Tibial artery (tissue), 4 donors: ENCODE measurements around the gene THOC6.
"Not testable (repeated sequence)": the region's sequence is repeated elsewhere in the genome, so short reads cannot be mapped to it uniquely, and the experiment has no call there.

Experiments
- DNase-seq, 2 donors: peaks; one replicate each; pipeline ENCODE4 v3.0.0-alpha.2; 2019
- H3K27ac ChIP-seq, 2 donors: fragments of 200-600 bp; sonication (generic) in 1 of 2; 1 replicate in 1 of 2; 2 replicates in 1 of 2; pipeline ENCODE4 v1.5.1; 2018 to 2019; ENCODE audit warnings: mild to moderate bottlenecking in 1 of 2
- H3K27me3 ChIP-seq, 2 donors: fragments of 200-600 bp; sonication (generic) in 1 of 2; one replicate each; pipeline versions ENCODE4 v1.5.1 to v1.6.0; 2016 to 2019
- H3K36me3 ChIP-seq, 3 donors: fragments of 200-600 bp; sonication (generic) in 2 of 3; one replicate each; pipeline ENCODE4 v1.5.1; 2016 to 2019; ENCODE audit warnings: mild to moderate bottlenecking in 2 of 3
- H3K4me1 ChIP-seq, 4 donors: fragments of 200-600 bp; sonication (generic) in 2 of 4; 1 replicate in 3 of 4; 2 replicates in 1 of 4; pipeline ENCODE4 v1.5.1; 2016 to 2019
- H3K4me3 ChIP-seq, 2 donors: fragments of 200-600 bp; sonication (generic) in 1 of 2; 1 replicate in 1 of 2; 2 replicates in 1 of 2; pipeline ENCODE4 v1.5.1; 2018 to 2019; ENCODE audit warnings: mild to moderate bottlenecking in 2 of 2
- H3K9me3 ChIP-seq, 3 donors: fragments of 200-600 bp; sonication (generic) in 1 of 3; one replicate each; pipeline ENCODE4 v1.5.1; 2016 to 2019
- intact Hi-C: fragments of 100-400 bp; cut with DNase I; formaldehyde crosslinking; loops from one replicate; pipeline ENCODE4 v1.15.0; 2023; ENCODE audit warnings: low total_unique reads
- TF ChIP-seq, protein P1 (sequence below), 2 experiments: fragments of 200-600 bp in 1 of 2; fragments of 450-650 bp in 1 of 2; IDR thresholded peaks; one replicate each; pipeline ENCODE4 v1.5.1; 2017 to 2019; ENCODE audit warnings: antibody characterized with exemption in 2 of 2, mild to moderate bottlenecking in 1 of 2, moderate library complexity in 1 of 2

Gene THOC6

DNA sequence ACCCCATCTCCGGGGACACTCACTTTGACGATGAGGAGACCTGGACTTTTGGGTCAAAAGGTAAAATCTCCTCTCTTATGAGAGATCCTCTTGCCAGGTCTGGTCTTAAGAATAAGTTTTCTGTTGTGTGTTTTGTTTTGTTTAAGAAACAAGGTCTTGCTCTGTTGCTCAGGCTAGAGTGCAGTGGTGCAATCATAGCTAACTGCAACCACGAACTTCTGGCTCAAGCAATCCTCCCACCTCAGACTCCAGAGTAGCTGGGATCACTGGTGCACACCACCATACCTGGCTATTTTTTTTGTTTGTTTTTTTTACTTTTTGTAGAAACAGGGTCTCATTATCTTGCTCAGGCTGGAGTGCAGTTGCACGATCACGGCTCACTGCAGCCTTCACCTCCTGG is 26.7 kb downstream of the THOC6 start:
- Histone ChIP-seq H3K36me3 (peaks cover 0 to 4% (median 0%) of the 10 kb centered on the region in 3 donors), H3K4me1 (peaks cover 0 to 19% (median 16%) of the 10 kb centered on the region in 4 donors), H3K9me3 (no peaks in the 10 kb centered on the region), H3K4me3 (no peak overlapping the region), H3K27me3 (peaks cover 14 to 65% of the 10 kb centered on the region in 2 donors), H3K27ac (no peak overlapping the region)
- intact Hi-C loops = no loop called here
- TF ChIP-seq, protein P1, sequence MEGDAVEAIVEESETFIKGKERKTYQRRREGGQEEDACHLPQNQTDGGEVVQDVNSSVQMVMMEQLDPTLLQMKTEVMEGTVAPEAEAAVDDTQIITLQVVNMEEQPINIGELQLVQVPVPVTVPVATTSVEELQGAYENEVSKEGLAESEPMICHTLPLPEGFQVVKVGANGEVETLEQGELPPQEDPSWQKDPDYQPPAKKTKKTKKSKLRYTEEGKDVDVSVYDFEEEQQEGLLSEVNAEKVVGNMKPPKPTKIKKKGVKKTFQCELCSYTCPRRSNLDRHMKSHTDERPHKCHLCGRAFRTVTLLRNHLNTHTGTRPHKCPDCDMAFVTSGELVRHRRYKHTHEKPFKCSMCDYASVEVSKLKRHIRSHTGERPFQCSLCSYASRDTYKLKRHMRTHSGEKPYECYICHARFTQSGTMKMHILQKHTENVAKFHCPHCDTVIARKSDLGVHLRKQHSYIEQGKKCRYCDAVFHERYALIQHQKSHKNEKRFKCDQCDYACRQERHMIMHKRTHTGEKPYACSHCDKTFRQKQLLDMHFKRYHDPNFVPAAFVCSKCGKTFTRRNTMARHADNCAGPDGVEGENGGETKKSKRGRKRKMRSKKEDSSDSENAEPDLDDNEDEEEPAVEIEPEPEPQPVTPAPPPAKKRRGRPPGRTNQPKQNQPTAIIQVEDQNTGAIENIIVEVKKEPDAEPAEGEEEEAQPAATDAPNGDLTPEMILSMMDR (IDR thresholded peaks at IDR 0.05) = no peak
- DNase-seq = no peak

DNA sequence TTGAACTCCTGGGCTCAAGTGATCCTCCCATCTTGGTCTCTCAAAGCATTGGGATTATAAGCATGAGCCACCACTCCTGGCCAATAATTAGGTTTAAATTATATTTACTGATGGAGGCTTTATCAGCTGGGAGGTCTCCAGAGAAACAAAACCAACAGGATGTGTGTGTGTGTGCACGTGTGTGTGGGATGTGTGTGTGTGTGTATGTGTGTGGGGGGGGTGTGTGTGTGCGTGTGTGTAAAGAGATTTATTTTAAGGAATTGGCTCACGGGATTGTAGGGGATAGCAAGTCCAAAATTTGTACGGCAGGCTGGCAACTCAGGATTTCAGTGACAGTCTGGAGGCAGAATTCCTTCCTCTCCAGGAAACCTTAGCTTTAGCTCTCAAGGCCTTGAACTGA is 27.2 kb downstream of the THOC6 start:
- peaks cover 0 to 4% (median 0%) of the 10 kb centered on the region in 3 donors for H3K36me3 ChIP-seq
- H3K9me3 ChIP-seq = no peaks in the 10 kb centered on the region
- peaks cover 0 to 14% (median 10%) of the 10 kb centered on the region in 4 donors for H3K4me1 ChIP-seq
- intact Hi-C loops = no loop called here
- H3K27ac ChIP-seq = no peak overlapping the region
- peaks cover 11 to 60% of the 10 kb centered on the region in 2 donors for H3K27me3 ChIP-seq
- H3K4me3 ChIP-seq = no peak overlapping the region
- TF ChIP-seq, protein P1 (IDR thresholded peaks at IDR 0.05) = no peak
- no peak for DNase-seq

DNA sequence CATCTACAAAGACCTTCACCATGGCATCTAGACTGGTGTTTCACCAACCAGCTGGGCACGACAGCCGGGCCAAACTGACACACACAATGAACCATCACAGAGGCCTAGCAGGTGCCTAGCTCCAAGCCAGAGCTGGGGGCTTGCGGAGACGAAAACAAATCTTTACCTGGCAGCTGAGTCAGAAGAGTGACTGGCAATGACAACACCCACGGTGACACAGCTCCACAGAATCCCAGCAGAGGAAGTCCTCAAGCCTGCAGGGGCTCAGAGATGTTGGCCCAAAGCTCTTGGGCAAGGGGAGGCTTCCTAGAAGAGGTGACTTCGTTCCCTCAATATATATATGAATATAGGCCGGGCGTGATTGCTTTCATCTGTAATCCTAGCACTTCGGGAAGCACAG is 27.7 kb downstream of the THOC6 start:
- DNase-seq = no peak
- intact Hi-C loops = no loop called here
- peaks cover 0 to 9% (median 6%) of the 10 kb centered on the region in 4 donors for H3K4me1 ChIP-seq
- peaks cover 0 to 4% (median 0%) of the 10 kb centered on the region in 3 donors for H3K36me3 ChIP-seq
- peaks cover 10 to 55% of the 10 kb centered on the region in 2 donors for H3K27me3 ChIP-seq
- TF ChIP-seq, protein P1 (IDR thresholded peaks at IDR 0.05) = no peak
- no peaks in the 10 kb centered on the region for H3K9me3 ChIP-seq
- H3K27ac ChIP-seq = no peak overlapping the region
- no peak overlapping the region for H3K4me3 ChIP-seq

DNA sequence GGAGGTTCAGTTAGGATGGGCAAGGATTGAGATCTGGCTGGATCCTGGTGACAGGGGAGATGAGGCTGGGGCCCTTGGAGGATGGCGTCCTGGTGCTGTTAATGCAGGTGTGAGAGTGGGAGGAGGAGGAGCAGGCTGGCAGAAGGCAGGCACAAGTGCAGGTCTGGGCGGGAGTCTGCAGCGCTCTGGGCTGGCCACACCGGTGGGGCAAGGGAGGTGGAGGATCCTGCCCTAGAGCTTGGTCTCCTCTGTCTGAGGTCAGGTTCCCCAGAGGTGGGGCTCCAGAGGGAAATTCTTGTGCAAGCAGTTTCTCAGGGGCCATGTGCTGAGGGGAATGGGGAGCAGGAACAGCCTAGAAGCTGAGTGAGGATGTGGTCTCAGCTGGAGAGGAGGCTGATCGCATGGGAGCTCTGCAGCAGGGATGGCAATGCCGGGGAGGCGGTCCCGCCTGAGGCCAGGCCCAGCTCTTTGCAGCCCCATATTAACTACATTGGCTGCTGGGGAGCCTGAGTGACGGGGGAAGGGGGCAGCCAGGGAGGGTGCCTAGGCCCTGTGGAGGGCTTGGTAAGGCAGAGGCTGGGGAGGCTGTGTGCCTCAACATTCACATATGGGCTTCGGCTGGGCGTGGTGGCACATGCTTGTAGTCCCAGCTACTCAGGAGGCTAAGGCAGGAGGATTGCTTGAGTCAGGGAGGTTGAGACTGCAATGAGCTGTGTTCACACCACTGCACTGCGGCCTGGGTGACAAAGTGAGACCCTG is 28.9 kb downstream of the THOC6 start:
- H3K4me1 ChIP-seq, H3K9me3 ChIP-seq, H3K4me3 ChIP-seq, DNase-seq, intact Hi-C loops, H3K36me3 ChIP-seq, H3K27ac ChIP-seq: not testable (repeated sequence)
- peaks cover 0 to 42% of the 10 kb centered on the region in 2 donors for H3K27me3 ChIP-seq

DNA sequence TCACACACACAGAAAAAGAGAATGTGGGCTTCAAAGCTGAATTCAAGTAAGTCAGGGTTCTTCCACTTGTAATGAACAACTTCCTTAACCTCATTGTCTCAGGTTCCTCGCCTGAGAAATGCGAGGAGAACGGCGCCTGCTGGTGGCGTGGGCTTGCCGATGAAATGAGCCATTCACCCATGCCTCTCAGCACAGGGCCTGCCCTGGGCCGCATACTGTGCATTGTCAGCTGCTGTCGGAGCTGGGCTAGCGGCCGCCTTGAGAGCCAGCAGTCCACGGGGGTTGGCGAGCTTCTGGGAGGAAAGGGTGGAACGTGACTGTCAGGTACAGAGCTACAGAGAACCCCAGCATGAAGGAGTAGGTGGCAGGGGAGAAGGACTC is 29.5 kb downstream of the THOC6 start:
- H3K4me1 ChIP-seq, H3K9me3 ChIP-seq, DNase-seq, intact Hi-C loops, H3K27ac ChIP-seq, H3K36me3 ChIP-seq, H3K4me3 ChIP-seq: not testable (repeated sequence)
- H3K27me3 ChIP-seq = peaks cover 0 to 40% of the 10 kb centered on the region in 2 donors

DNA sequence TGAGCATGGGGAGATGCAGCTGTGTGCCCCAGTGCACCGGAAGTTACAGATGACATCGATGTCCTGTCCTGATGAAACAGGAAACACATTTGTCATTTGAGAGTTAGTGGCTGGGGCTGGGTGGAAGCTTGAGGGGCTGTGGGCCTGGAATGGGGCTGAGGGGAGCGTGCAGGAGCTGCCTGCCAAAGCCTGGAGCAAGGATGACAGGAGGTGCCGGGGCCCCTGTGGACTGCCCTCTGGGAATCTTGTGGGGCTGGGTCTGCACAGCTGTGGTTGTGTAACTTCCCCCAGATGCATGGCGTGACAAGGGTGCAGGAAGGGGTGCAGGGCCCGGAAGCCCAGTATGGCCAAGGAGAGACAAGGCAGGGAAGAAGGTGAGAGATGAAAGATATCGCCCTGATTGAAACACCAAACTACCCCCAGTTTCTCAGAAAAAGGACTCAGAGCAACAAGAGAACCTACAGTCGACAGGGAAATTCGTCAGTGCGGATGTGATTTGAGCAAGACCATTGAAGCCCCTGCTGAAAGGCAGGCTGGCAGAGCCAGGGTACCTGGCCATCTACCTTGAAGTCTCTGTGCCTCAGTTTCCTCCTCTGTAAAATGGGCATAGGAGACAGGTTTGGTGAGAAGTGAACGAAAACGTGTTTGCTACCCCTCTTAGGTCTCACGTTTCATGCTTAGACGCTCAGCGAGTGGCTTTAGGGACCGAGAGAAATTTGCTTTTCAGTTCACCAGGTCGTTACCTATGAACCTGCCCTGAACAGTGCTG is 31.3 kb downstream of the THOC6 start:
- Histone ChIP-seq H3K4me1 (peaks cover 0 to 23% (median 19%) of the 10 kb centered on the region in 4 donors), H3K27ac (no peak overlapping the region), H3K9me3 (no peaks in the 10 kb centered on the region), H3K27me3 (peaks cover 0 to 31% of the 10 kb centered on the region in 2 donors), H3K36me3 (peaks cover 0 to 4% (median 0%) of the 10 kb centered on the region in 3 donors), H3K4me3 (no peak overlapping the region)
- no peak for DNase-seq
- TF ChIP-seq, protein P1 (IDR thresholded peaks at IDR 0.05) = no peak
- intact Hi-C loops = loop anchor here (5.0 kb wide), 1 partner anchor 67 kb away; no protein-coding TSS in a partner anchor

DNA sequence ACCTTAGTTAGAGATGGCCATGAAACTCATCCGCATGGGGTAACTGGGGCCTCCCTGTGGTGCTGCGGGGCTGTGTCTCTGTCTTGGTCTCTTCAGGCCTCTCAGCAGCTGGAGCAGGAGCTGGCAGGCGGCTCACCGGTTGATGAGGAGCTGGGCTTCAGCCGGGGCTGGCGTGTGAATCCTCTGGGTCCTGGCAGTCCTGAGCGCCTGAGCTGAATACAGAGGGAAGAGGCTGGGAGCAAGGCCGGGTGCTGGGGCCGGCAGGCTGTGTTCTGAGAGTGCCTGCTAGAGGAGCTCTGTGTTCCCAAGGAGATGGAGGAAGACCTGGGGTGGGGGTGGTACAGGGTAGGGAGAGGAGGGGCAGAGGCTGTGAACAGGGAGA is 31.9 kb downstream of the THOC6 start:
- intact Hi-C loops = loop anchor here (5.0 kb wide), 1 partner anchor 67 kb away; no protein-coding TSS in a partner anchor
- not testable (repeated sequence) for DNase-seq, H3K9me3 ChIP-seq, H3K36me3 ChIP-seq, H3K4me3 ChIP-seq, H3K27ac ChIP-seq
- peaks cover 0 to 24% (median 19%) of the 10 kb centered on the region in 4 donors for H3K4me1 ChIP-seq
- H3K27me3 ChIP-seq = peaks cover 0 to 25% of the 10 kb centered on the region in 2 donors
